Heart right ventricle (tissue), 16 donors: ENCODE results near the gene MAGI2. TPM values are rescaled to one million over a fixed set of nuclear protein-coding genes. Genes with fewer than 3 reads are reported as not detected.

Experiments
- ATAC-seq, 8 donors: fragments of 200-7000 bp; cut with Tn5 transposase; one replicate each; pipeline ENCODE4 v1.9.1; 2020; ENCODE audit warnings: mild to moderate bottlenecking in 8 of 8, moderate library complexity in 8 of 8, moderate number of reproducible peaks in 1 of 8
- DNase-seq, 2 donors: peaks; one replicate each; pipeline ENCODE4 v3.0.0-alpha.2; 2020
- H3K27ac ChIP-seq, 10 donors: fragments of 200-600 bp; sonication (generic) in 2 of 10; one replicate each; pipeline versions ENCODE4 v1.5.0 to v1.8.0; 2020 to 2022; ENCODE audit warnings: mild to moderate bottlenecking in 3 of 10
- H3K27me3 ChIP-seq, 7 donors: fragments of 200-600 bp; one replicate each; pipeline ENCODE4 v1.8.0; 2021 to 2022; ENCODE audit warnings: mild to moderate bottlenecking in 2 of 7
- H3K36me3 ChIP-seq, 9 donors: fragments of 200-600 bp; sonication (generic) in 1 of 9; one replicate each; pipeline versions ENCODE4 v1.5.0 to v1.8.0; 2020 to 2022; ENCODE audit warnings: mild to moderate bottlenecking in 2 of 9
- H3K4me1 ChIP-seq, 9 donors: fragments of 200-600 bp; sonication (generic) in 1 of 9; one replicate each; pipeline versions ENCODE4 v1.5.0 to v1.8.0; 2020 to 2022; ENCODE audit warnings: mild to moderate bottlenecking in 4 of 9
- H3K4me3 ChIP-seq, 10 donors: fragments of 200-600 bp; sonication (generic) in 2 of 10; one replicate each; pipeline versions ENCODE4 v1.5.0 to v1.8.0; 2020 to 2022; ENCODE audit warnings: mild to moderate bottlenecking in 7 of 10, moderate library complexity in 2 of 10
- H3K9me3 ChIP-seq, 11 donors: fragments of 200-600 bp in 10 of 11; sonication (generic) in 2 of 11; one replicate each; pipeline versions ENCODE4 v1.5.0 to v1.8.0; 2013 to 2022; ENCODE audit warnings: mild to moderate bottlenecking in 2 of 11, control low read depth in 1 of 11, moderate library complexity in 1 of 11
- CTCF ChIP-seq, 9 donors: fragments of 200-600 bp; sonication (generic) in 2 of 9; IDR thresholded peaks; one replicate each; pipeline versions ENCODE4 v1.5.0 to v1.8.0; 2021 to 2022; ENCODE audit warnings: antibody characterized with exemption in 9 of 9, mild to moderate bottlenecking in 5 of 9, moderate library complexity in 1 of 9
- WGBS, 2 donors: extraction: QIAGEN DNeasy Blood & Tissue Kit; methylation state at CpG; one replicate each; pipeline ENCODE4 v1.1.7; 2013; ENCODE audit warnings: inconsistent platforms in 1 of 2; 5-methylcytosine and 5-hydroxymethylcytosine counted together
- intact Hi-C, 10 donors: fragments of 100-400 bp; cut with DNase I; formaldehyde crosslinking; loops; one replicate each; pipeline versions ENCODE4 v1.11.1 to v1.14.2; 2022
- polyA plus RNA-seq, 2 donors: library from polyadenylated mRNA; stranded (reverse); fragments of 200-250 nt; gene quantifications; one replicate each; pipeline ENCODE4 v1.2.3, GENCODE V29; 2013
- total RNA-seq, 10 donors: library from RNA; stranded (reverse); fragmentation: NEBNext Ultra II Directional in 3 of 10; extraction: Animal tissue kit (Norgen Biotek cat#: 25700) in 3 of 10; gene quantifications; one replicate each; pipeline versions ENCODE4 v1.2.1 to v1.2.4, GENCODE V29; 2021 to 2023
- donor health status: Arrhythmogenic right ventricular cardiomyopathy.
- donor health status: ischemic (EF 13 %, LVEDD 7.1; RV severe dilation, severe dysfunction).
- donor health status: healthy with polysubstance abuse.
- donor health status: DM: no; HTN: yes; CAD: no.
- donor health status: DM: no; HTN: no; CAD: no.
- donor health status: ischemic (EF 25% LVEDD 6.9; RV normal size, moderate dysfunction).
- donor health status: ischemic (EF 25% LVEDD 5.7; RV mildly dilated, moderate dysfunction).
- donor health status: healthy.
- donor health status: DM: yes; HTN: yes; CAD: no.
- donor health status: Ischemic cardiomyopathy.
- donor health status: ischemic (EF 35%, LVEDD 5.7; RV mildly dilated, moderate dysfunction).
- donor health status: nonischemic (EF 11% LVEDD 7.7; RV severe dilation, severe dysfunction).
- donor health status: DM: yes; HTN: yes; CAD: no.
- donor health status: PGD.
- donor health status: ischemic (EF 29% LVEDD 5.4; RV normal size, mild dysfunction).
- donor health status: nonischemic (EF 23%, LVEDD 6.1; RV moderate dilation, normal function).

MAGI2 gene
- total and polyA plus RNA-seq, 12 donors: 0.83 to 6.0 (median 4.1) TPM

GRCh38 chr7:78115876-78116275, 1337.6 kb downstream of the MAGI2 start:
- no peaks in the 10 kb centered on the region for H3K4me1 ChIP-seq
- intact Hi-C loops: loop anchor here in 1 of 10 donors (10.0 kb wide), 1 partner anchor 59 kb away; no protein-coding TSS in a partner anchor
- H3K9me3 ChIP-seq: no peaks in the 10 kb centered on the region
- H3K27me3 ChIP-seq: no peaks in the 10 kb centered on the region
- ATAC-seq: no peak
- no peak overlapping the region for H3K27ac ChIP-seq
- no peak for DNase-seq
- H3K4me3 ChIP-seq: no peak overlapping the region
- no peak for TF ChIP-seq CTCF (IDR thresholded peaks at IDR 0.05)
- no peaks in the 10 kb centered on the region for H3K36me3 ChIP-seq

GRCh38 chr7:78114993-78115392, 1338.5 kb downstream of the MAGI2 start:
- no peaks in the 10 kb centered on the region for H3K27me3 ChIP-seq
- no peak overlapping the region for H3K4me3 ChIP-seq
- WGBS, 2 donors: 98 to 100% methylated on average over 1 of the region's 1 CpG
- H3K36me3 ChIP-seq: no peaks in the 10 kb centered on the region
- no peaks in the 10 kb centered on the region for H3K4me1 ChIP-seq
- no peak overlapping the region for H3K27ac ChIP-seq
- no peaks in the 10 kb centered on the region for H3K9me3 ChIP-seq
- intact Hi-C loops: loop anchor here in 1 of 10 donors (10.0 kb wide), 1 partner anchor 60 kb away; no protein-coding TSS in a partner anchor
- ATAC-seq (no peak), DNase-seq (no peak)
- TF ChIP-seq CTCF (IDR thresholded peaks at IDR 0.05): no peak

GRCh38 chr7:78112488-78112887, 1341.0 kb downstream of the MAGI2 start:
- Histone ChIP-seq H3K27ac (no peak overlapping the region), H3K36me3 (no peaks in the 10 kb centered on the region), H3K4me1 (no peaks in the 10 kb centered on the region), H3K9me3 (peaks cover 0 to 3% (median 0%) of the 10 kb centered on the region in 11 donors), H3K27me3 (no peaks in the 10 kb centered on the region), H3K4me3 (no peak overlapping the region)
- DNase-seq (no peak), ATAC-seq (no peak)
- 91 to 95% methylated on average over 5 of the region's 5 CpGs for WGBS, 2 donors
- TF ChIP-seq CTCF (IDR thresholded peaks at IDR 0.05): no peak
- intact Hi-C loops: loop anchor here in 1 of 10 donors (10.0 kb wide), 1 partner anchor 62 kb away; no protein-coding TSS in a partner anchor

GRCh38 chr7:78111386-78111785, 1342.1 kb downstream of the MAGI2 start:
- no peaks in the 10 kb centered on the region for H3K27me3 ChIP-seq
- H3K4me3 ChIP-seq: no peak overlapping the region
- DNase-seq: no peak
- peaks cover 0 to 13% (median 0%) of the 10 kb centered on the region in 11 donors for H3K9me3 ChIP-seq
- TF ChIP-seq CTCF (IDR thresholded peaks at IDR 0.05): no peak
- no peak for ATAC-seq
- WGBS, 2 donors: 50 to 59% methylated on average over 3 of the region's 3 CpGs
- no peak overlapping the region for H3K27ac ChIP-seq
- no peaks in the 10 kb centered on the region for H3K4me1 ChIP-seq
- intact Hi-C loops: loop anchor here in 1 of 10 donors (10.0 kb wide), 1 partner anchor 63 kb away; no protein-coding TSS in a partner anchor
- no peaks in the 10 kb centered on the region for H3K36me3 ChIP-seq
